ENCODE measurements around the gene MFSD2A.
"Not testable (repeated sequence)": the region's sequence is repeated elsewhere in the genome, so short reads cannot be mapped to it uniquely, and the experiment has no call there.

MFSD2A gene

DNA sequence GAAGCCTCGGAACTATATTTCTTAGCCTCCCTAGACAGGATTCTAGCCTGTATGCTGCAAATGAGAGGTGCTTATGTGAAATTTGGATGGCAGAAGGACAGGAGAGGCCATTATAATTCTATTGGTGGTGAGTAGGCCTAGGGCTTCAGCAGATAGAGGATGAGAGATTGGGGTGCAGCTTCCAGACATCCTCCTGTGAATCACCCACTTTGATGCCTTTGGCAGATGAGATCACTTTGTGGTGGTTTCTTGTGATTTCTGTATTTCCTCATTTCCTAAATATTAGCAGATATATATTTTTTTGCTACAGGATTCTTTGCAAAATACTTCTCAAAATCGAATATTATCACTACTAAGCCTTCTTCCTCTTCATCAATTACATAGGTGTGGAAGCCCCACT lies 37.3 kb downstream of the MFSD2A start:
- no peak overlapping the region for H3K4me3 ChIP-seq (ENCODE audit: low read depth, low read length)
- DNase-seq (ENCODE audit: low read depth): no peak

DNA sequence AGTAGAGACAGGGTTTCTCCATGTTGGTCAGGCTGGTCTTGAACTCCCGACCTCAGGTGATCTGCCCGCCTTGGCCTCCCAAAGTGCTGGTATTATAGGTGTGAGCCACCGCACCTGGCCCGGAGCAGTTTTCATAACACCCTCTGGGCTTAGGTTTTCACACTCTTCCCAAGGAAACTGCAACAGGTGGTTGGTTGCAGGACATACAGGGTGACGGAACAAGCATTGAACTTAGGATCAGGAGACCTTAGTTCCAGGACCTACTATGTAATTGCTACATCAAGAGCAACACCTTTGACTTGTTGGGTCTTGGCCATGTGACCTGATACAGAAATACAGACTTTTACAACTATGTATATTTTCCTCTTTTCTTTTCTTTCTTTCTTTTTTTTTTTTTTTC lies 37.9 kb downstream of the MFSD2A start:
- no peak overlapping the region for H3K4me3 ChIP-seq (ENCODE audit: low read depth, low read length)
- no peak for DNase-seq (ENCODE audit: low read depth)

DNA sequence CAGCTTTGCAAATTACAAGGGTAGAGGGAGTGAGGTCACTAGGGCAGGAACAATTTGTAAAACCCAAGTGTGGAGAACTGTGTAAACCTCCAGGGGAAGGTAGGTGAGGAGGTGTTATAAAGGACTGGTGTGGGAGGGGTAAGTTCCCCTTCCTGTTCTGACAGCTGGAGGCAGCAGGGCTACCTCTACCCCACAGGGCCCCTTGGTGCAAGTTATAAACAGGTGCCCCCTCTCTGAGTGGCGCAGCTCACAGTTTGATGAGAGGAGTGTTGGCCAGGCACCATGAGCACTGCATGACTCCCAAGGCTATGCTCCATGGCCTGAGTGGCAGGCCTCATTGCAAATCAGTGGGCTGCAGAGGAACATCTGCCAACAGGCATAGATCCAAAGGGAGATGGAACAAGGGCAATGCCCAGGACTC lies 41.0 kb downstream of the MFSD2A start:
- no peak for DNase-seq (ENCODE audit: low read depth)

DNA sequence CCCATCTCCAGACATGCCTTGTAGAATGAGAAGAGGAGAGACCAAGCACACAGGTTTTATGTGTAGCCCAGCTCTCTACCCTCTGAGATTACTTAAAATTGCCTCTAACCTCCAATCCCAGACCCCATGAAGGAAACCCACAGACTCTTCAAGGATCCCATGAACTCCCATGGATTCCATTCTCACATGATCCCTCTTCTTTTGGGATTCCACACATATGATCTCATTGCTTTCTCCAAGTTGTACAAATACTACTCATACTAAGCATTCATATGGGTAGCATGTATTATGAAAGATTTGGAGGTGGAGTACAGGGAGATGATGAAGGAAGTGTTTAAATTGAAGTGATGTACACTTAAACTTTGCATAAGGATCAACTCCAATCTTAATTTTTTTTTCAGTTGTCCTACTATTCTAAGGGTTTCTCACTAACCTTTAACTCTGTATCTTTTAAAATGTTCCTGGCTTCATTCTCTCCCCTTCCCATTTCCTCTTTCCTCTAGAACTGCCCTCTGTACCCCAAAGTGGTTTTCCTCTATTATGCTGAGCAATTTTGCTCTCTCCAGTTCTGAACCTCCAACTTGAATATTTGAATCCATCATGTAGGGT lies 41.6 kb downstream of the MFSD2A start:
- H3K4me3 ChIP-seq (ENCODE audit: low read depth, low read length): no peak overlapping the region
- DNase-seq (ENCODE audit: low read depth): no peak

More for the DNA sequence above, 41.0 kb downstream of the MFSD2A start:
- H3K4me3 ChIP-seq (ENCODE audit: low read depth, low read length): no peak overlapping the region

DNA sequence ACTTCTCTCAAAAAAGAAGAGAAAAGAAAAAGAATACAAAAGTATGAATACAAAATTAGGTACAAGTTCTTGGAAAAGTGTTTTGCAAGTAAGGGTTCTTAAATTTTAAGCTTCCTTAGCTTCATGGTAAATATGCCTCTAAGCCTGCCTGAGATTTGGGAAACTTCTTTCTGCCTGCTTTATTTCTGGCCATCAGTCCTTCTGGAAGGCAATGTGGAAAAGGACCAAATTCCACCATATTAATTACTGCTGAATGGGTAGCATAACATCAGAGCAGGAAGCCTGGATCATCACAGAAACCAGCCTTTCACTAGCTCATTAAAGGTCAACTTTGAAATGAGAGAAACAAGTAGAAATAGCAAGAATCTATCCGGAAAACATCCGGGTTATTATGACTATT lies 46.5 kb downstream of the MFSD2A start:
- no peak overlapping the region for H3K4me3 ChIP-seq (ENCODE audit: low read depth, low read length)
- no peak for DNase-seq (ENCODE audit: low read depth)

DNA sequence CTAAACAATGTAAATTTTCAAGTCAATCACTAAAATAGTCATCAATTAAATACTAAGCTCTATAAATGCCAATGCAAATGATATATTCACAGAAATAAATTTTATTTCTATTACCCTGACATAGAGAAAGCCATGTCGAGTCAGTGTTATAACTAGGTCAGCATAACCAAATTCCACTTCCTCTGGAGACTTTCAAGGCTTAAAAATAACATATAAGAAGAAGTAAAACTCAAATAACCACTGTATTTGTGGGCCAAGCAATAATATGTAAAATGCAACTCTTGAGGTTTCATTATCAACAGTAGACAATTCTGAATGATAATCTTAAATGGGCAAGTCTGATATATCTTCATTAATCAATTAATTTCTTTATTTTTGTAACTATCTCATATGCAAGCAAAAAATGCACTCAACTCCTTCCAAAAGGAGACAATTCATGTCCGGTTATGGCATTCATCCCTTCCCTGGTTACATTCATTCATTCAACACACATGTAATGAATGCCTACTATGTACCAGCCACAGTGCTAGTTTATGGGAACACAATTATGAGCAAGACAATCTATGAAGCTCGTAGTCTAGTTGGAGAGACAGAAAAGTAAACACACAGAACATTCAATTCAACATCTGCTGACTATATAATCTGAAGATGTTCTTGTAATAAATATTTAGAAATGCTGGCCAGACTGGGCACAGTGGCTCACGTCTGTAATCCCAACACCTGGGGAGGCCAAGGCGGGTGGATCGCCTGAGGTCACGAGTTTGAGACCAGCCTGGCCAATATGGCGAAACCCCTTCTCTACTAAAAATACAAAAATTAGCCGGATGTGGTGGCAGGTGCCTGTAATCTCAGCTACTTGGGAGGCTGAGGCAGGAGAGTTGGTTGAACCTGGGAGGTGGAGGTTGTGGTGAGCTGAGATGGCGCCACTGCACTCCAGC lies 48.5 kb downstream of the MFSD2A start:
- H3K4me3 ChIP-seq (ENCODE audit: low read depth, low read length): no peak overlapping the region
- DNase-seq (ENCODE audit: low read depth): no peak

DNA sequence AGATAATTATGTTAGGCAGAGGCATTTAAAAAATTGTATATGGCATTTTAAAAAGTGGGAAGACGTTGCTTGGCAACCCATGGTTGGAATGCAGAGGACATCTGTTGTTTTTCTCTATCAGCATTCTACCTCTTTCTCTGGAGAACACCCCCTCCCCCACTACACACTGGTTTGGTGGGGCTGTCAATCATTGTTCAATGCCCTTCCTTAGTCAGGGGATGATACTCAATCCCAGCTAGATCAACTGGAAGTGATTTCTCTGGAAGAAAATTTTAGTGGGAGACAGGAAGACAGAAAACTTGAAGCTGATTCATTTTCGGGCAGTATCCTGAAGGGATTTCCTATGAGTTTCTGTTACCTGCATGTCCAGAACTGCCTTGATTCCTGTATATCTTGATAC lies 49.9 kb downstream of the MFSD2A start:
- no peak overlapping the region for H3K4me3 ChIP-seq (ENCODE audit: low read depth, low read length)
- DNase-seq (ENCODE audit: low read depth): no peak

DNA sequence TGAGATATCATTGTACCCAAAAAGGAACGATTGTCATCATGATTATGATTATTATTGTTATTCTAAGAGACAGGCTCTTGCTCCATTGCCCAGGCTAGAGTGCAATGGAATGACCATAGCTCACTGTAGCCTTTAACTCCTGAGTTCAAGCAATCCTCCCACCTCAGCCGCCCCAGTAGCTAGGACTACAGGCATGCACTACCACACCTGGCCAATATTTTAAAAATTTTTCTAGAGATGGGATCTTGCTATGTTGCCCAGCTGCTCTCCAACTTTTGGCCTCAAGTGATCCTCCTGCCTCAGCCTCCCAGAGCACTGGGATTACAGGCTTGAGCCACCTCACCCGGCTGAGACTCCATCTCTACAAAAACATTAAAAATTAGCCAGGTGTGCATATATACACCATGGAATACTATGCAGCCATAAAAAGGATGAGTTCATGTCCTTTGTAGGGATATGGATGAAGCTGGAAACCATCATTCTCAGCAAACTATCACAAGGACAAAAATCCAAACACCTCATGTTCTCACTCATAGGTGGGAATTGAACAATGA lies 52.6 kb downstream of the MFSD2A start:
- not testable (repeated sequence) for DNase-seq (ENCODE audit: low read depth); H3K4me3 ChIP-seq (ENCODE audit: low read depth, low read length)

DNA sequence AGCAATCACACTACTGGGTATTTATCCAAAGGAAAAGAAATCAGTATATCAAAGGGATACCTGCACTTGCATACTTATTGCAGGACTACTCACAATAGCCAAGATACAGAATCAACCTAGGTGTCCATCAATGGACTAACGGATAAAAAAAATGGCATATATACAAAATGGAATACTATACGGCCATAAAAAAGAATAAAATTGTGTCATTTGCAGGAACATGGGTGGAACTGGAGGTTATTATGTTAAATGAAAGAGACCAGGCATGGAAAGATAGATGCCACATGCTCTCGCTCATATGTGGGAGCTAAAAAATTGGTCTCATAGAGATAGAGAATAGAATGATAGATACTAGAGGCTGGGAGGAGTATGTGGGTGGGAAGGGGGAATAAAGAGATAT lies 56.3 kb downstream of the MFSD2A start:
- no peak for DNase-seq (ENCODE audit: low read depth)
- H3K4me3 ChIP-seq (ENCODE audit: low read depth, low read length): no peak overlapping the region

DNA sequence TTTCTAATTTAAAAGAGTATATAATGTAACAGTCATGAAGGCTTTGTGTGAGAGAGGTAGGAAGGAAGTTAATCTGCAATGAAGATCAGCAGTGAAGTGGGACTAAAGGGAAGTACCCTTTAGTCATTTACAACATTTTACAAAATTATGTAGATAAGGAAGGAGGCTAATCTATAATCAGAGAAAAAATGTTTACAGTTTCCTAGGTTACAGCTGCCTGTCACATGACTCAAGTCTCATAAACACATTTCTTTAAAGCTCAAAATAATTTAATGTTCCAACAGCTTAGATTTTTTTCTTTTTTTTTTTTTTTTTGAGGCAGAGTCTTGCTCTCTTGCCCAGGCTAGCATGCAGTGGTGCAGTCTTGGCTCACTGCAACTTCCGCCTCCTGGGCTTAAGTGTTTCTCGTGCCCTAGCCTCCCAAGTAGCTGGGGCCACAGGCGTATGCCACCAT lies 59.3 kb downstream of the MFSD2A start:
- H3K4me3 ChIP-seq (ENCODE audit: low read depth, low read length): no peak overlapping the region
- no peak for DNase-seq (ENCODE audit: low read depth)

DNA sequence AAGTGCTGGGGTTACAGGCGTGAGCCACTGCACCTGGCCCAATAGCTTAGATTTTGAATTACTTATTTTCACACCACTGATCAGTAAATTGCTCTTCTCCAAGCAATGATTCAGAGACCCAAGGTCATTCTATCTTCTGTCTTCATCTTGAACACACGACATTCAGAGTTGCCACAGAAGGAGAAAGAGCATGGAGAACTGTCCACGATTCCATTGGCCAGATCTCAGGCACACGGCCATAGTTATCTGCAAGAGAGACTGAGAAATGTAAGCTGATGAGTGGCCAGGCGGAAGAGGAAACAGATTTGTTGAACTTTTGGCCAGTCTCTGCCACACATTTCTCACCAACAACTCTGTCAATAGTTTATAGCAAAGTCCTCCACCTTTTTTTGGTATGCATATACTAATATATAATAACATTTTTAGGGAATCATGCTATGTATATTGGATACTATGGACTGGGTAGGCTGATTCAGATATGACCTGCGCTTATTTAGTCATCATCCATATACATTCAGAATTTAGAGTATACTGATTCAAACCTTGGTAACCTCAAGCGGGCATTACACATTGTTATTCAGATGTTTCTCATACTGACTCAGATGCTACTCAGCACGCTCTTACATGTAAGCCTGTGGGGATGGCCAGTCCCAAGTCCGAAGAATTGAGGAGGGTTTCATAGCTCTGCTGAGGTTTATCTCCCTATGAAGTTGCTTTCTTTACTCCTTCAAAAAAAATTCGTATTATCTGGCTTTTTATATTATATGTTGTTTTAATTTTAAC lies 60.1 kb downstream of the MFSD2A start:
- H3K4me3 ChIP-seq (ENCODE audit: low read depth, low read length): no peak overlapping the region
- DNase-seq (ENCODE audit: low read depth): peak; percentile 75

DNA sequence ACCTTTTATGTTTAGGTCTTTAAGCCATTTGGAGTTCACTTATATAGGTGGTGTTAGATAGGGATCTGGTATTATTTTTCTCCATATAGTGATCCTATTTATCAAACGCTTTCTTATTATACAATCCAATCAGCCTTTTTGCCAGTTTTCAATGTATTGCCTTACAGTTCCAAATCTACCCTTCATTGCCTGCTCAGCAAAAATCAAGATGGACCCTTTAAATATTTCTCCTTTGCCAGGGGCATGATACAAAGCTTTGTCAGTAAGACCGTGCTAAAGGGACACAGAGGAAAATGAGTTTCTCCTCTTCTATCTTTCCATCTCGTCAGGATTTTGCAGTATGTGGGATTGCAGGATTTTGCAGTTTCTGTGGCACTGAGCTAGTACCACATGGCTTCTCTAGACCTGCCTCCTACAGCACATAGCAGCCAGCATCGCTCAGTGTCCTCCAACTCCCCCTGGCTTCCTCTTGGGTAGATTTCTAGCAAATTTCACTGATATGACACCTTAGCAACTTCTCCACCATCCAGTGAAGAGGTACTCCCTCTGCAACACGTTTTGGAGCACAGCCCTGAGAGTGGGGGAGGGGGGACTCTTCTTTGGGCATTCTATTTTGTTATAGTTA lies 63.1 kb downstream of the MFSD2A start:
- H3K4me3 ChIP-seq (ENCODE audit: low read depth, low read length): no peak overlapping the region
- no peak for DNase-seq (ENCODE audit: low read depth)
